GM12801 (cell line): ENCODE data around the gene SLC7A5.

Experiments used
- TF ChIP-seq, protein P1 (sequence below): IDR thresholded peaks from one replicate; pipeline ENCODE4 v1.5.1; 2011; ENCODE audit warnings: control low read depth; ENCODE audit not compliant: insufficient read length; ENCODE audit errors: extremely low read depth

SLC7A5 gene

DNA sequence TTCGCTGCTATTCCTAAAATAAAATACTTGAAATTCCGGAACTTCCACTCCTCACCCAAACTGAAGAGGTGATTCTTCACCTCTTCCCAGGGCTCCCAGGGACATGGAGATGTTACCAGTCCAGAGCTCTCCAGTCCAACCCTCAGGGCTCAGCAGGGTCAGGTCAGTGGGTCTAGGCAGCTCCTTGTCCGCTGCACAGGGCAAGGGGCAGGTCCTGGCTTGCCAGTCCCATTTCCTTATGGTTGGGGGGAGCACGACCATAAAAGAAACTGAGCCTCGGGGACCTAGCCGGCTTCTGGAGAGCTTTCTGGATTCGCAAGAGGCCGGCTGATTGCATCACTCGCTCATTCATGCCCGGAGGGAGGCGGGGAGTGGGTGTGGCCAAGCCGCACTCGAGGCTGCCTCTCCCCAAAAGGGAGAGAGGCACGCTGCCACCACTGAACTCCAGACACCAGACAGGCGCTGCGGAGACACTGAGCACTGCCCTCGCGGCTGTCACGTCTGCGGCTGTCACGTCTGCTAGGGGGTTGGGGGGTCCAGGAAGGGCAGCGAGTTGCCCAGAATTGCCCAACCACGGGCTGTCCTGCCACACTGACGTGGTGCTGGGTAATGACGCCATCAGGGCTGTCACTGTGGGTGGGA lies 15.8 kb downstream of the SLC7A5 start:
- TF ChIP-seq, protein P1, sequence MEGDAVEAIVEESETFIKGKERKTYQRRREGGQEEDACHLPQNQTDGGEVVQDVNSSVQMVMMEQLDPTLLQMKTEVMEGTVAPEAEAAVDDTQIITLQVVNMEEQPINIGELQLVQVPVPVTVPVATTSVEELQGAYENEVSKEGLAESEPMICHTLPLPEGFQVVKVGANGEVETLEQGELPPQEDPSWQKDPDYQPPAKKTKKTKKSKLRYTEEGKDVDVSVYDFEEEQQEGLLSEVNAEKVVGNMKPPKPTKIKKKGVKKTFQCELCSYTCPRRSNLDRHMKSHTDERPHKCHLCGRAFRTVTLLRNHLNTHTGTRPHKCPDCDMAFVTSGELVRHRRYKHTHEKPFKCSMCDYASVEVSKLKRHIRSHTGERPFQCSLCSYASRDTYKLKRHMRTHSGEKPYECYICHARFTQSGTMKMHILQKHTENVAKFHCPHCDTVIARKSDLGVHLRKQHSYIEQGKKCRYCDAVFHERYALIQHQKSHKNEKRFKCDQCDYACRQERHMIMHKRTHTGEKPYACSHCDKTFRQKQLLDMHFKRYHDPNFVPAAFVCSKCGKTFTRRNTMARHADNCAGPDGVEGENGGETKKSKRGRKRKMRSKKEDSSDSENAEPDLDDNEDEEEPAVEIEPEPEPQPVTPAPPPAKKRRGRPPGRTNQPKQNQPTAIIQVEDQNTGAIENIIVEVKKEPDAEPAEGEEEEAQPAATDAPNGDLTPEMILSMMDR = no peak

DNA sequence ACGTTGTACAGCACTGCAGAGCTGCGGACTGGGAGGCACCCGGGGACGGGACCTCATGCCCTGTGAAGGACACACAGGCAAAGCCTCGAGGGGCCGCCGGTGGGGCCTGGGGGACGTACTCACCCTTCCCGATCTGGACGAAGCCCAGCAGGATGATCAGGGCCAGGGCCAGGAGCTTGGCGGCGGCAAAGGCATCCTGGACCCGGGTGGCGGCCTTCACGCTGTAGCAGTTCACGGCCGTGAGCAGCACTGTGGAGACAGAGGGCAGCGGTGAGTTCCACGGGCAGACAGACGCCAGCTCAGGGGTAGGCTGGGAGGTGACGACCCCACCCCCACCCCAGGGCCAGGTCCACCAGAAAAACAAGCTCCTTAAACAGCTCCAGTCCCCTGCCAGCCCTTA lies 17.7 kb downstream of the SLC7A5 start:
- TF ChIP-seq, protein P1 = no peak

DNA sequence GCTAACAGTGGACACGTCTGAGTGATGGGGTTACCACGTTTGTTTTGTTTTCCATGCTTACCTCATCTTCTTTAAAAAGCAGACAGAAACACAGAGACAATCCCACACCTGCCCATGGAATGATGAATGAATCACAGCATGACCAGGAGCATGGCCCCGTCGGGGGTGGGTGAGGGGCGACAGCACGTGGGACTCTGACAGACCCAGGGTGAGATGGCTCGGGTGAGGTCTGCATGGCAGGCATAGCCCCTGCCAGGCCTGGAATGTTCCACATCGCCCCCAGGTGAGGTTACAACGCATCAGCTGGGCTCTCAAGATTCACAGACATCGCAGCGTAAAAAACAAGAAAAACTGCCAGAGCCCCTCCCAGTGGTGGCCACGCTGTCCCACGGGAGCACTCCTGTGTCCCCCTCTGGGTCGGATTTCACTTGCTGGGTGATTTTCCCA lies 18.1 kb downstream of the SLC7A5 start:
- TF ChIP-seq, protein P1 = no peak

DNA sequence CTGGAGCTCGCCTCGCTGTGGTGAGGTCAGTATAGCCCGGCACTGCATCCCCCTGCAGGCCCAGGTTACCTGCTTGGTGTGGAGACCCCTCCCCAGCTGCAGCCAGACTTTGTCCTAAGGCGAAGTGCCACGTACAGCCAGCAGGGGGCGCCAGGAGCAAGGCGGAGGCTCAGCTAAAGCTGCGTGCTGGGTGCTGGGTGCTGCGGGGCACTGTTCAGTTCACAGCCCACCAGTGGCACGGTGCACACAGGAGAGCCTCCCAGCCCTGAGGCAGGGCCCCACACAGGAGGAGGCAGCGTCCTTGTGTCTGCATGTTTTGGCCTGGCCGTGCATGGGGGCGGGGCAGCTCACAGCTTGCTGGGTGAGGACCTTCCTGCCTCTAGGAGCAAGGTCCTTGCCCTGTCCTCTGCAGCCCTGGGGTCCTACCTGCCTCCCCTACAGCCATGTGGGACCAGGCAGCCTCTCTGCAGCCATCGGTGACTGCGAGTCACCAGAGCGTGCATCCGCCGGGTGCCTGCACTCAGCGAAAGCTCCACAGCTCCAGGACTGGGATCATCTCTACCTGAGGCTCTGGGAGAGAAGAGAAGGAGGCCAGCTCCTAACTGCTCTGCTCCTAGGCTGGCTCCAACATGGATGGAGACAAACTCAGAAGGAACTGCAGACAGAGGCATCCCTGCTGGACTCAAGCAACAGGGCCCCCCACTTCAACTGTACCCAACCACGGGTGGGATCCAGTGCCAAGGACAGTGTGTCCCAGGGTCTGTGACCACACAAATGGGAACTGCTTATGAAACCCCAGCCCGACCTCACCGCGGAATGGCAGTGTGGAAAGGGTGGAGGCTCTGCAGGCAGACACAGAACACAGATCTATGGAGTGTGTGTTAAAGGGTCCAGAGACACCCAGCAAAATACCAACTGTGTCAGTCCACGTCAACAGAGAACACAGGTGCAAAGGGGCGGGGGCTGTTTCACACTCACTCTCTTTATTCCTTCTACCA lies 19.0 kb downstream of the SLC7A5 start:
- TF ChIP-seq, protein P1 = no peak

DNA sequence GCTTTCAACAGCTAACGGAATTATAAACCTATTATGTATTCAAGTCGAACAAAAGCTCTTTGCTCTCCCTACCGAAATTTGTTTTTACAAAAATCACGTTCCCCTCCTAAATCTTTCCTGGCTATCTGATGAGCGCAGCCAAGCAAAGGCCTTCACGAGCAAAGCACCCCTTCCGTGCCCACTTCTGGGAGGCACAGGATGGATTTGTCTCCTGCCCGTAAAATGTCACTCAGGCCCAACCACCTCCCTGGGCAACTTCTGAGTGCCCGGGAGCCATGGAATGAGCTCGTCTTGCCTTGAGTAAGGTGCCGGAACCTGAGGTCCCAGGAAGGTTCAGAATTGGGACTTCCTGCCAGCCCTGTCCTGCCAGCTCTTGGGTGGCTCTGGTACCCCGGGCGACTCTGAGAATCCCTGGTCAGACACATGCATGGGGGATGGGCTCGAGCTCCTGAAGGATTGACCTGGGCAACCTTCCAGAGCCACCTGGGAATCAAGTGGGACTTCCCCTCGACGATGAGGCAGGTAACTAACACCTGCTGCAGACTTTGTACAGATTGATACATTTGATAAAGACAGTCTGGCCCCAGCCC lies 19.8 kb downstream of the SLC7A5 start:
- TF ChIP-seq, protein P1 = no peak

DNA sequence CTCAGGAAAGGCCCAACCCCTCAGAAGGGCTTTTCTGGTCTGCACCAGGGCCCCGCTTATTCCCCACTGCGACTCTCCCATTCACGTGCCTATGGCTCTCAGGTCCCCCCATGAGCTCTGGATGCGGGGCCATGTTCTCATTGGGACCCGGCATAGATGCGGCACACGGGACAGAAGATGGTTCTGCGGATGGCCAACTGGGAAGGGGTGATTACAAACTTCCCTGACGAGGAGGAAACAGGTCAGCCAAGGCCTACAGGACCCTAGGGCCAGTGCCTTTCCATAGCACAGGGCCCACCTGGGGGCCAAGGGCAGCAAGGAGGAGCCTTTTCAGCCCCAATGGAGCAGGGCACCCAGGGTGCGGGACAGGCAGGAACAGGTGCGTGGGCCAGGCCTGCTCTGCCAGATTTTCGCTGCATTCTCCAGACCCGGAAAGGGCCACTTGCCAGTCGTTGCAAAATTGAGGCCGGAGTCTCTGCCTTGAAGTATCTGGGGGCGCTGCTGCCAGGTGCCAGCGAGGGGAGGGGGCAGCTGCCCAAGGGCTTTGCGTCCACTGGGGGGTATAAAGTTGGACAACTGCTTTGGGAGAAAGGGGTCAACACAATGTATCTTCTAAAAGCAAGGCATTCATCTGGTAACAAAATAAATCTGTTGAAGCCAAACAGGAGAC lies 20.5 kb downstream of the SLC7A5 start:
- TF ChIP-seq, protein P1 = no peak
